GM19193 (cell line): ENCODE data around the gene RTTN.

Source experiments
- POLR2A ChIP-seq: IDR thresholded peaks from 4 replicates; pipeline ENCODE4 v1.6.1; 2011; ENCODE audit not compliant: insufficient read depth, insufficient read length; ENCODE audit errors: extremely low read depth

RTTN gene

GRCh38 chr18:69963196-69963595, 242.3 kb downstream of the RTTN start:
- no peak for TF ChIP-seq POLR2A

- TF ChIP-seq POLR2A = no peak
Observed at GRCh38 chr18:69961718-69962117, 243.8 kb downstream of the RTTN start.

GRCh38 chr18:69958422-69958821, 247.1 kb downstream of the RTTN start:
- no peak for TF ChIP-seq POLR2A

- no peak for TF ChIP-seq POLR2A
Observed at GRCh38 chr18:69957747-69958146, 247.7 kb downstream of the RTTN start.

GRCh38 chr18:69956665-69957620, 248.5 kb downstream of the RTTN start:
- TF ChIP-seq POLR2A = no peak

- TF ChIP-seq POLR2A = no peak
Observed at GRCh38 chr18:69956057-69956456, 249.4 kb downstream of the RTTN start.

GRCh38 chr18:69954719-69955480, 250.6 kb downstream of the RTTN start:
- no peak for TF ChIP-seq POLR2A

GRCh38 chr18:69953191-69953590, 252.3 kb downstream of the RTTN start:
- TF ChIP-seq POLR2A = no peak
